ENCODE measurements around the gene AK1. TPM values are rescaled to one million over a fixed set of nuclear protein-coding genes. Genes with fewer than 3 reads are reported as not detected.

Gene AK1
- total and polyA plus RNA-seq, 10 of the 15 experiments (the other 5 are each of a cell fraction or from before 2014, with no cell fraction given), result 0.23 to 3.1 (median 1.8) TPM

DNA sequence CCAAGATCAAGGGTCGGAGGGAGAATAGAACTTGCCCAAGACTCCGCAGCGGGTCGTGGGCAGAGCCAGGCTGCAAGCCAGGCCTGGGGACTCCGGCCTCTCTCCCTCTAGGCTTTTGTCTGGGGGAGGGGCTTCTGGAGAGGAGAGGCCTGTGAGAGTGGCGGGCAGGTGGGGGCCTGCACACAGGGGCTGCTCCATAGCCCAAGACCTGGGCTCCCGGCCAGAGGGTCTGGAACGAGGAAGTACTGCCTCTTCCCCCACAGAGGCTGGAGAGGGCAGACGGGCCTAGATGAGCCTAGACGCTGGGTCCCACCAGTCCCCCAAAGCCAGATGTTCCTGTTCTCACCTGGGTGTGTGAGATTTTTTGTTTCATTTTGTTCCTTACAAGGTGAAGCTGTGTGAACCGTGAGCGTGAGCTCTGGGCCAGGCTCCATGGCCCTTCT is 27.1 kb upstream of the AK1 start:
- Histone ChIP-seq H3K9me3 (replicated peaks; ENCODE audit: control insufficient read depth, insufficient read depth, low read length) (no peaks in the 10 kb centered on the region), H2AFZ (ENCODE audit: control insufficient read depth, low read depth, low read length) (no peak overlapping the region), H3K9ac (ENCODE audit: control insufficient read depth, insufficient read depth, low read length) (peak overlapping the region; percentile 57), H3K4me3 (peak overlapping the region; percentile 17; the same call in 1 of the 2 replicates), H3K27me3 (replicated peaks in 1 of 2; ENCODE audit: control insufficient read depth in 2 of 2, insufficient read depth in 2 of 2, low read length in 1 of 2) (no peaks in the 10 kb centered on the region), H3K4me1 (ENCODE audit: control insufficient read depth, insufficient read depth, low read length) (peaks cover 66% of the 10 kb centered on the region), H3K27ac (ENCODE audit: control insufficient read depth, insufficient read depth) (peak overlapping the region; percentile 90), H4K20me1 (ENCODE audit: control insufficient read depth, insufficient read depth) (no peaks in the 10 kb centered on the region), H3K36me3 (ENCODE audit: control insufficient read depth in 2 of 2, insufficient read depth in 2 of 2, low read length in 1 of 2) (peaks cover under 1 to 7% of the 10 kb centered on the region in 2 experiments; a peak in 2 of 4 replicates), H3K79me2 (ENCODE audit: control insufficient read depth, insufficient read depth, low read length) (peaks cover 2% of the 10 kb centered on the region), H3K4me2 (ENCODE audit: control insufficient read depth, insufficient read depth) (peak overlapping the region; percentile 75)
- WGBS (ENCODE audit: insufficient coverage, insufficient replicate concordance, low lambda C conversion rate, missing lambda C conversion rate), result 24% methylated on average over 12 of the region's 12 CpGs
- no TSS peak for BruUV-seq (replicated peaks)
- ATAC-seq (peak; percentile 1), FAIRE-seq (peak; percentile 52), DNase-seq (ENCODE audit: low read depth, low spot score) (no peak)
- CTCF ChIA-PET, result interaction anchor here (1.4 to 2.1 kb wide), 6 partner anchors 8 to 119 kb away, joined by 4 to 8 read pairs (median 6); partner anchors contain the start of genes CDK9 and ST6GALNAC4
- intact Hi-C loops (cut with micrococcal nuclease; ENCODE audit: unreplicated experiment) (no loop called here), in situ Hi-C loops (cut with MboI) (no loop called here)
- RAD21 ChIA-PET (ENCODE audit: unreplicated experiment), result interaction anchor here (0.6 to 10.1 kb wide), 3 partner anchors 12 to 170 kb away, joined by 3 to 92 read pairs (median 3); partner anchors contain the start of genes NAIF1, ST6GALNAC4 and TOR2A
- POLR2A ChIA-PET, result interaction anchor here (0.6 to 11.0 kb wide), 4 partner anchors 11 to 778 kb away, joined by 3 to 166 read pairs (median 6); partner anchors contain the start of gene ST6GALNAC4
- TF ChIP-seq EED (IDR thresholded peaks at IDR 0.05; ENCODE audit: low read depth) (no peak), DPF2 (IDR thresholded peaks at IDR 0.05) (no peak)
- TF ChIP-seq, protein P1, sequence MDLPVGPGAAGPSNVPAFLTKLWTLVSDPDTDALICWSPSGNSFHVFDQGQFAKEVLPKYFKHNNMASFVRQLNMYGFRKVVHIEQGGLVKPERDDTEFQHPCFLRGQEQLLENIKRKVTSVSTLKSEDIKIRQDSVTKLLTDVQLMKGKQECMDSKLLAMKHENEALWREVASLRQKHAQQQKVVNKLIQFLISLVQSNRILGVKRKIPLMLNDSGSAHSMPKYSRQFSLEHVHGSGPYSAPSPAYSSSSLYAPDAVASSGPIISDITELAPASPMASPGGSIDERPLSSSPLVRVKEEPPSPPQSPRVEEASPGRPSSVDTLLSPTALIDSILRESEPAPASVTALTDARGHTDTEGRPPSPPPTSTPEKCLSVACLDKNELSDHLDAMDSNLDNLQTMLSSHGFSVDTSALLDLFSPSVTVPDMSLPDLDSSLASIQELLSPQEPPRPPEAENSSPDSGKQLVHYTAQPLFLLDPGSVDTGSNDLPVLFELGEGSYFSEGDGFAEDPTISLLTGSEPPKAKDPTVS (IDR thresholded peaks at IDR 0.05; ENCODE audit: low read depth, low read length), result no peak
- TF ChIP-seq, protein P2, sequence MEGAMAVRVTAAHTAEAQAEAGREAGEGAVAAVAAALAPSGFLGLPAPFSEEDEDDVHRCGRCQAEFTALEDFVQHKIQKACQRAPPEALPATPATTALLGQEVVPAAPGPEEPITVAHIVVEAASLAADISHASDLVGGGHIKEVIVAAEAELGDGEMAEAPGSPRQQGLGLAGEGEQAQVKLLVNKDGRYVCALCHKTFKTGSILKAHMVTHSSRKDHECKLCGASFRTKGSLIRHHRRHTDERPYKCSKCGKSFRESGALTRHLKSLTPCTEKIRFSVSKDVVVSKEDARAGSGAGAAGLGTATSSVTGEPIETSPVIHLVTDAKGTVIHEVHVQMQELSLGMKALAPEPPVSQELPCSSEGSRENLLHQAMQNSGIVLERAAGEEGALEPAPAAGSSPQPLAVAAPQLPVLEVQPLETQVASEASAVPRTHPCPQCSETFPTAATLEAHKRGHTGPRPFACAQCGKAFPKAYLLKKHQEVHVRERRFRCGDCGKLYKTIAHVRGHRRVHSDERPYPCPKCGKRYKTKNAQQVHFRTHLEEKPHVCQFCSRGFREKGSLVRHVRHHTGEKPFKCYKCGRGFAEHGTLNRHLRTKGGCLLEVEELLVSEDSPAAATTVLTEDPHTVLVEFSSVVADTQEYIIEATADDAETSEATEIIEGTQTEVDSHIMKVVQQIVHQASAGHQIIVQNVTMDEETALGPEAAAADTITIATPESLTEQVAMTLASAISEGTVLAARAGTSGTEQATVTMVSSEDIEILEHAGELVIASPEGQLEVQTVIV (IDR thresholded peaks at IDR 0.05; ENCODE audit: borderline replicate concordance, partially characterized antibody), result no peak
- SMC1A ChIA-PET (ENCODE audit: uncharacterized antibody, unreplicated experiment), result interaction anchor here (0.6 to 4.9 kb wide), 5 partner anchors 9 to 130 kb away, joined by 3 to 37 read pairs (median 3); partner anchors contain the start of gene ST6GALNAC4

Measured in GM12878 (cell line).